ENCODE measurements around the gene PIP4K2C. TPM values are rescaled to one million over a fixed set of nuclear protein-coding genes. Genes with fewer than 3 reads are reported as not detected.
"Not testable (repeated sequence)": the region's sequence is repeated elsewhere in the genome, so short reads cannot be mapped to it uniquely, and the experiment has no call there.

PIP4K2C gene
- polyA plus RNA-seq, 1 donor = 26.0 TPM

DNA sequence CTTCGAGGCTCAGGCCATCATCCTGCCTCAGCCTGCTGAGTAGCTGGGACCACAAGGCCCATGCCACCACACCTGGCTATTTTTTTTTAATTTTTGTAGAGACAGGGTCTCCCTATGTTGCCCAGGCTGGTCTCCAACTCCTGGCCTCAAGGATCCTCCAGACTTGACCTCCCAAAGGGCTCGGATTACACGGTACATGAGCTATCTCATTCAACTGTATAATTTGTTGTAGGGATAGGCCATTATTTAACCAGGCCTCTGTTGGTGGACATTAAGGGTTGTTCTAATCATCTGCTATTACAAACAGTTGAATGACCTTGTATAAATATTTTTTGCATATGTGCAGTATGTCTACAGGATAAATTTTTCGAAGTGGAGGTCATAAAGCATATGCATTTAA, 32.1 kb upstream of the PIP4K2C start:
- WGBS (ENCODE audit: insufficient coverage, low lambda C conversion rate) = no CpG with 5 or more reads among the region's 4 CpGs
- H3K27me3 ChIP-seq (ENCODE audit: control insufficient read depth, insufficient read depth, low read length) = peaks cover 17% of the 10 kb centered on the region
- no peak overlapping the region for H3K27ac ChIP-seq (ENCODE audit: low read length)
- H3K36me3 ChIP-seq (ENCODE audit: control insufficient read depth, insufficient read depth, low read length) = no peaks in the 10 kb centered on the region
- H3K9me3 ChIP-seq (ENCODE audit: control insufficient read depth, low read depth, low read length) = no peaks in the 10 kb centered on the region
- no peaks in the 10 kb centered on the region for H3K4me1 ChIP-seq (ENCODE audit: control insufficient read depth, insufficient read depth, low read length)
- no peak overlapping the region for H3K4me3 ChIP-seq (ENCODE audit: low read length)
- no peak for DNase-seq

DNA sequence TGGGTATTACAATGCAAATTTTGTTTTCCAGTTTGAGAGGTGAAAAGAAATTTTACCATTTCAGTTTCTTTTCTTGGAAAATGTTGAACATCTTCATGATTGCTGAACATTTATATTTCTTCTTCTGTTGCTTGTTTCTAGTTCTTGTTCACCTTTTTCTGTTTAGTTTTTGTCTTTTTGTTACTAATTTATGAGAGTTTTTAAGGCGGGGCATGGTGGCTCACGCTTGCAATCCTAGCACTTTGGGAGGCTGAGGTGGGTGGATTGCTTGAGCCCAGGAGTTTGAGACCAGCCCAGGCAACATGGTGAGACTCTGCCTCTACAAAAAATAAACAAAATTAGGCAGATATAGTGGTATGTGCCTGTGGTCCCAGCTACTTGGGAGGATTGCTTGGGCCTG, 30.5 kb upstream of the PIP4K2C start:
- Histone ChIP-seq H3K36me3 (ENCODE audit: control insufficient read depth, insufficient read depth, low read length) (no peaks in the 10 kb centered on the region), H3K4me1 (ENCODE audit: control insufficient read depth, insufficient read depth, low read length) (no peaks in the 10 kb centered on the region), H3K9me3 (ENCODE audit: control insufficient read depth, low read depth, low read length) (no peaks in the 10 kb centered on the region), H3K27me3 (ENCODE audit: control insufficient read depth, insufficient read depth, low read length) (peaks cover 14% of the 10 kb centered on the region), H3K4me3 (ENCODE audit: low read length) (no peak overlapping the region), H3K27ac (ENCODE audit: low read length) (no peak overlapping the region)
- WGBS (ENCODE audit: insufficient coverage, low lambda C conversion rate) = no CpG with 5 or more reads among the region's 2 CpGs
- DNase-seq = no peak

DNA sequence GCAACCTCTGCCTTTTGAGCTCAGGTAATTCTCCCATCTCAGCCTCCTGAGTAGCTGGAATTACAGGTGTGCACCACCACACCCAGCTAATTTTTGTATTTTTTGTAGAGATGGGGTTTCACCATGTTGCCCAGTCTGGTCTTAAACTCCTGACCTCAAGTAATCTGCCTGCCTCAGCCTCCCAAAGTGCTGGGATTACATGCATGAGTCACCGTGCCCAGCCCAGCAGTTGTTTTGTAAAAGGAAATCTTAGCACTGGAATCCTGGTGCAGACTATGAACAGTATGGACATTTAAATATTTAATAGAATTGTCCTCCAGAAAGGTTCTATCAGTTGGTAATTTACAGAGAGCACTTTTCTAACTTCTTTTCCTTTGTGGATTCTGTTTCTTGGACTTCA, 29.9 kb upstream of the PIP4K2C start:
- not testable (repeated sequence) for H3K36me3 ChIP-seq (ENCODE audit: control insufficient read depth, insufficient read depth, low read length); DNase-seq; H3K4me3 ChIP-seq (ENCODE audit: low read length); H3K4me1 ChIP-seq (ENCODE audit: control insufficient read depth, insufficient read depth, low read length); H3K27ac ChIP-seq (ENCODE audit: low read length); H3K9me3 ChIP-seq (ENCODE audit: control insufficient read depth, low read depth, low read length)
- WGBS (ENCODE audit: insufficient coverage, low lambda C conversion rate) = no CpG with 5 or more reads among the region's 1 CpG
- H3K27me3 ChIP-seq (ENCODE audit: control insufficient read depth, insufficient read depth, low read length) = peaks cover 14% of the 10 kb centered on the region

DNA sequence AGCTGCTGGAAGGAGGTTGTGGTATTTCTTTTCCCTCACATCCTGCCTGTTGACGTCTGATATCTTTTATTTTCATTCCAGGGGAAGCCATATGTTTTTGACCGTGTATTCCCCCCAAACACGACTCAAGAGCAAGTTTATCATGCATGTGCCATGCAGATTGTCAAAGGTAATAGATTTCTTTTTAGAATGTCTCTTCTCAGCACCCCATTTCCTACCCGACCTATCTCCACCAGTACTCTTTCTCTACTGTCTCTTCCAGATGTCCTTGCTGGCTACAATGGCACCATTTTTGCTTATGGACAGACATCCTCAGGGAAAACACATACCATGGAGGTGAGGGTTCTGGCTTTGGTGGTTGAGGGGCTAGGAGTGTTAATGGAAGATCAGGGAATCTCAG, 27.6 kb upstream of the PIP4K2C start:
- no peak for DNase-seq
- Histone ChIP-seq H3K9me3 (ENCODE audit: control insufficient read depth, low read depth, low read length) (no peaks in the 10 kb centered on the region), H3K36me3 (ENCODE audit: control insufficient read depth, insufficient read depth, low read length) (no peaks in the 10 kb centered on the region), H3K4me1 (ENCODE audit: control insufficient read depth, insufficient read depth, low read length) (no peaks in the 10 kb centered on the region), H3K27ac (ENCODE audit: low read length) (no peak overlapping the region), H3K27me3 (ENCODE audit: control insufficient read depth, insufficient read depth, low read length) (peaks cover 18% of the 10 kb centered on the region), H3K4me3 (ENCODE audit: low read length) (no peak overlapping the region)
- WGBS (ENCODE audit: insufficient coverage, low lambda C conversion rate) = 67% methylated on average over 1 of the region's 4 CpGs

DNA sequence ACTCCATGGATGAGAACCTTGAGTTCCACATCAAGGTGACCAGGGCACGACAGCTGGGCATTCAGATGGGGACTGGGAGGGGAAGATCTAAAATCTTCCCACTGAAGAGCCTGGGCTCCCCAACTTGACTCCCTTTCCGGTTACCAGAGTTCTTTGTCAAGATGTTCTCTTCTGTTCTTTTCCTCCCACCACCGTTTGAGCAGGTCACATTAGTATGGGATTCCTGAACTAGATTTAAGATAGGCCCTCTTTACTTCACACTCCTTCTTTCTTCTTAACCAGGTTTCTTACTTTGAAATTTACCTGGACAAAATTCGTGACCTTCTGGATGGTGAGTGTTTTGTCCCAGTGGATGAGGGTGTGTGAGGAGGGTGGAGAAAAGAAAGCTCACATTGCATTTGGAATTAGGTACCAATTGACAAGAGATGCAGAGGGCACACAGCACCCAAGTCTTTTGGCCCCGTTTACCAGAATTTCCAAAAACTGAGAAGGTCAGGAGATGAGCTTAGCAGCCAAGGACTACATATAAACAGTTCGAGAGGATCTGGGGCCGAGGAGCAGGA, 26.7 kb upstream of the PIP4K2C start:
- no peak for DNase-seq
- WGBS (ENCODE audit: insufficient coverage, low lambda C conversion rate) = no CpG with 5 or more reads among the region's 7 CpGs
- no peak overlapping the region for H3K4me3 ChIP-seq (ENCODE audit: low read length)
- H3K36me3 ChIP-seq (ENCODE audit: control insufficient read depth, insufficient read depth, low read length) = no peaks in the 10 kb centered on the region
- H3K9me3 ChIP-seq (ENCODE audit: control insufficient read depth, low read depth, low read length) = no peaks in the 10 kb centered on the region
- H3K27me3 ChIP-seq (ENCODE audit: control insufficient read depth, insufficient read depth, low read length) = peaks cover 18% of the 10 kb centered on the region
- H3K4me1 ChIP-seq (ENCODE audit: control insufficient read depth, insufficient read depth, low read length) = no peaks in the 10 kb centered on the region
- no peak overlapping the region for H3K27ac ChIP-seq (ENCODE audit: low read length)

DNA sequence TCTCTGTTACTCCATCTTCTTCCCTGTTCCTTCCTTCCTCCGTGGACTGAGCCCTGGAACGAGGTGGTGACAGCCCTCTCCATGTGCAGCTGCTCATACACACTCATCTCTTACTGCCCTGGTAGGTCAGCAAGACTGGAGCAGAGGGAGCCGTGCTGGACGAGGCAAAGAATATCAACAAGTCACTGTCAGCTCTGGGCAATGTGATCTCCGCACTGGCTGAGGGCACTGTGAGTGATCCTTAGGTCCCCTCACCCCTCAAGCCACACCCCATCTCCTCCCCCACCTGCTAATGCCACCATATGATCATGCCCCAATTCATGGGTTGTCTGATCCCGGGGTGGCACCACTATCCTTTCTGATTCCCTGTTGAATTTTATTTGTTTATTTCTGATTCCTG, 22.2 kb upstream of the PIP4K2C start:
- no peak overlapping the region for H3K4me3 ChIP-seq (ENCODE audit: low read length)
- DNase-seq = no peak
- no peaks in the 10 kb centered on the region for H3K4me1 ChIP-seq (ENCODE audit: control insufficient read depth, insufficient read depth, low read length)
- WGBS (ENCODE audit: insufficient coverage, low lambda C conversion rate) = no CpG with 5 or more reads among the region's 6 CpGs
- H3K36me3 ChIP-seq (ENCODE audit: control insufficient read depth, insufficient read depth, low read length) = no peaks in the 10 kb centered on the region
- H3K27ac ChIP-seq (ENCODE audit: low read length) = no peak overlapping the region
- peaks cover 12% of the 10 kb centered on the region for H3K27me3 ChIP-seq (ENCODE audit: control insufficient read depth, insufficient read depth, low read length)
- no peaks in the 10 kb centered on the region for H3K9me3 ChIP-seq (ENCODE audit: control insufficient read depth, low read depth, low read length)

DNA sequence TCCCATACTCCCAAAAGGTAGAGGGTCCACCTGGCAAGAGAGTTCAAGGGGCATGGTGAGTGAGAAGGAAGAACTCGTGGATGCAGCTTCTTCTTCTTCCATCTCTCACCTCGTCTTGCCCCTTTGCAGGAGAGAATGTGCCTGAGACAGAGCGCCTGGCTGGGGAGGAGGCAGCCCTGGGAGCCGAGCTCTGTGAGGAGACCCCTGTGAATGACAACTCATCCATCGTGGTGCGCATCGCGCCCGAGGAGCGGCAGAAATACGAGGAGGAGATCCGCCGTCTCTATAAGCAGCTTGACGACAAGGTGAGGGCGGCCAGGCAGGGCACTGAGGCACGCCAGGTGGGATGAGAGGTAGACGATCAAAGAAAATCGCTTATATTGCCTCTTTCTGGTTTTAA, 21.1 kb upstream of the PIP4K2C start:
- WGBS (ENCODE audit: insufficient coverage, low lambda C conversion rate) = no CpG with 5 or more reads among the region's 18 CpGs
- no peaks in the 10 kb centered on the region for H3K9me3 ChIP-seq (ENCODE audit: control insufficient read depth, low read depth, low read length)
- DNase-seq = no peak
- no peak overlapping the region for H3K4me3 ChIP-seq (ENCODE audit: low read length)
- H3K27ac ChIP-seq (ENCODE audit: low read length) = no peak overlapping the region
- H3K4me1 ChIP-seq (ENCODE audit: control insufficient read depth, insufficient read depth, low read length) = no peaks in the 10 kb centered on the region
- H3K27me3 ChIP-seq (ENCODE audit: control insufficient read depth, insufficient read depth, low read length) = peaks cover 7% of the 10 kb centered on the region
- H3K36me3 ChIP-seq (ENCODE audit: control insufficient read depth, insufficient read depth, low read length) = no peaks in the 10 kb centered on the region

DNA sequence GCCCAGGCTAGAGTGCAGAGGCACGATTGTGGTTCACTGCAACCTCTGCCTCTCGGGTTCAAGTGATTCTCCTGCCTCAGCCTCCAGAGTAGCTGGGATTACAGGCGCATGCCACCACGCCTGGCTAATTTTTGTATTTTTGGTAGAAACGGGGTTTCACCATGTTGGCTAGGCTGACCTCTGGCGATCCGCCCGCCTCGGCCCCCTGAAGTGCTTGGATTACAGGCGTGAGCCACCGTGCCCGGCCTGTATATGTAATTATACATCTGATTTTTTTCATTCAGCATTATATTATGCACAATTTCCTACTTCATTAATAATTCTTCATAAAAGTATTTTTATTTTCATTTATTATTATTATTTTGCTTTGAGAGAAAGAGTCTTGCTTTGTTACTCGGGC, 20.6 kb upstream of the PIP4K2C start:
- WGBS (ENCODE audit: insufficient coverage, low lambda C conversion rate) = 100% methylated on average over 4 of the region's 13 CpGs
- not testable (repeated sequence) for H3K4me1 ChIP-seq (ENCODE audit: control insufficient read depth, insufficient read depth, low read length); DNase-seq; H3K9me3 ChIP-seq (ENCODE audit: control insufficient read depth, low read depth, low read length); H3K27ac ChIP-seq (ENCODE audit: low read length); H3K4me3 ChIP-seq (ENCODE audit: low read length); H3K36me3 ChIP-seq (ENCODE audit: control insufficient read depth, insufficient read depth, low read length); H3K27me3 ChIP-seq (ENCODE audit: control insufficient read depth, insufficient read depth, low read length)

DNA sequence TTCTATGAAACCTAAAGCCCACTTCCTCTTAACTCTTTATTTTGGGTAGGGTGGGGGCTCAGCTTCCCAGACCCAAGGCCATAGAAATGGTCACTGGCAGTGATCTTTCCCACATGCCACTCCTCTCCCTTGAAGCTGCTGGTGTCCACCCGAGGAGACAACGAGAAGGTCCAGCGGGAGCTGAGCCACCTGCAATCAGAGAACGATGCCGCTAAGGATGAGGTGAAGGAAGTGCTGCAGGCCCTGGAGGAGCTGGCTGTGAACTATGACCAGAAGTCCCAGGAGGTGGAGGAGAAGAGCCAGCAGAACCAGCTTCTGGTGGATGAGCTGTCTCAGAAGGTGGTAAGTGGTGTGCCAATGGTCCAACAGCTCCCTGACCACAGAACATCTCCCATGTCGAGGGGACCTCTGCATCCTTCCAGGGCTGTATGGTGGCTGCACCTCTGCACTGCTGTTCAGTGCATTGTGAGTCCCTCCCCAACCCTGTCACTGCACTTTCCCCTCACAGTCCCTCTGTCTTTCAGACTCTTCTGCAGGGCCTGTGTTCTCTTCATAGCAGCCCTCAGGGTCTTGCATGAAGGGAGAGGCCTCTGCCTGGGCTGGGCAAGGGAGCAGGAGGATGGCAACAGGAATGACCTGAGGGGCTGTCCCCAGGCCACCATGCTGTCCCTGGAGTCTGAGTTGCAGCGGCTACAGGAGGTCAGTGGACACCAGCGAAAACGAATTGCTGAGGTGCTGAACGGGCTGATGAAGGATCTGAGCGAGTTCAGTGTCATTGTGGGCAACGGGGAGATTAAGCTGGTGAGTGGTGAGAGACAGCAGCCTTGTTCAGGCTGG, 18.8 kb upstream of the PIP4K2C start:
- no peak overlapping the region for H3K27ac ChIP-seq (ENCODE audit: low read length)
- peaks cover 11% of the 10 kb centered on the region for H3K4me1 ChIP-seq (ENCODE audit: control insufficient read depth, insufficient read depth, low read length)
- peaks cover 6% of the 10 kb centered on the region for H3K27me3 ChIP-seq (ENCODE audit: control insufficient read depth, insufficient read depth, low read length)
- no peak overlapping the region for H3K4me3 ChIP-seq (ENCODE audit: low read length)
- H3K36me3 ChIP-seq (ENCODE audit: control insufficient read depth, insufficient read depth, low read length) = no peaks in the 10 kb centered on the region
- no CpG with 5 or more reads among the region's 12 CpGs for WGBS (ENCODE audit: insufficient coverage, low lambda C conversion rate)
- H3K9me3 ChIP-seq (ENCODE audit: control insufficient read depth, low read depth, low read length) = no peaks in the 10 kb centered on the region
- no peak for DNase-seq

DNA sequence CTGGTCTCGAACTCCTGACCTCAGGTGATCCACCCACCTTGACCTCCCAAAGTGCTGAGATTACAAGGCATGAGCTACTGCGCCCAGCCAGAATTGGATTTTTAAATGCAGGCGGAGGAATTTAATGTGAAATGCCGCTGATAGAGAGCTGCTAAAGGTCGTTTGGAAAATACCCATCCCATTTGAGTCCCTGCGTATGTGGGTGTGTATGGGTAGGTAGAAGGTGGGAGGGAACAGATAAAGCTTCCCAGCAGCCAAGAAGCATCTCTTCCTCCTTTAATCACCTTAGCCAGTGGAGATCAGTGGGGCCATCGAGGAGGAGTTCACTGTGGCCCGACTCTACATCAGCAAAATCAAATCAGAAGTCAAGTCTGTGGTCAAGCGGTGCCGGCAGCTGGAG, 16.2 kb upstream of the PIP4K2C start:
- Histone ChIP-seq H3K36me3 (ENCODE audit: control insufficient read depth, insufficient read depth, low read length) (no peaks in the 10 kb centered on the region), H3K27ac (ENCODE audit: low read length) (no peak overlapping the region), H3K4me3 (ENCODE audit: low read length) (no peak overlapping the region), H3K27me3 (ENCODE audit: control insufficient read depth, insufficient read depth, low read length) (peaks cover 3% of the 10 kb centered on the region), H3K9me3 (ENCODE audit: control insufficient read depth, low read depth, low read length) (no peaks in the 10 kb centered on the region), H3K4me1 (ENCODE audit: control insufficient read depth, insufficient read depth, low read length) (peaks cover 14% of the 10 kb centered on the region)
- DNase-seq = no peak
- WGBS (ENCODE audit: insufficient coverage, low lambda C conversion rate) = no CpG with 5 or more reads among the region's 10 CpGs

Measured in large intestine (tissue), 3 donors.